Stimulated activated CD8-positive, alpha-beta memory T cell treated with anti-CD3 and anti-CD28 coated beads, Interleukin-15, amount 100 ng/mL, for 4 hours (primary cell): ENCODE results near the gene LONP1.

Experiments
- DNase-seq, 2 donors: peaks; one replicate each; pipeline ENCODE4 v3.0.0-alpha.2; 2020; ENCODE audit warnings: low read depth in 2 of 2

The LONP1 gene

GRCh38 chr19:5679289-5680083, 40.5 kb downstream of the LONP1 start:
- no peak for DNase-seq

- DNase-seq = no peak
These were observed 41.8 kb downstream of the LONP1 start for GRCh38 chr19:5678071-5678718.

GRCh38 chr19:5677580-5677979, 42.4 kb downstream of the LONP1 start:
- DNase-seq = no peak

GRCh38 chr19:5677136-5677535, 42.8 kb downstream of the LONP1 start:
- DNase-seq = no peak

- no peak for DNase-seq
These were observed 43.2 kb downstream of the LONP1 start for GRCh38 chr19:5676772-5677105.

- DNase-seq = no peak
These were observed 43.7 kb downstream of the LONP1 start for GRCh38 chr19:5676105-5676771.

GRCh38 chr19:5674714-5675113, 45.2 kb downstream of the LONP1 start:
- DNase-seq = no peak

GRCh38 chr19:5673752-5674151, 46.2 kb downstream of the LONP1 start:
- DNase-seq = no peak

- no peak for DNase-seq
These were observed 47.1 kb downstream of the LONP1 start for GRCh38 chr19:5672708-5673459.

GRCh38 chr19:5671600-5671999, 48.3 kb downstream of the LONP1 start:
- no peak for DNase-seq

- no peak for DNase-seq
These were observed 50.7 kb downstream of the LONP1 start for GRCh38 chr19:5669212-5669611.

GRCh38 chr19:5667751-5668271, 52.1 kb downstream of the LONP1 start:
- no peak for DNase-seq

- no peak for DNase-seq
These were observed 52.9 kb downstream of the LONP1 start for GRCh38 chr19:5666921-5667610.

GRCh38 chr19:5665781-5666513, 54.0 kb downstream of the LONP1 start:
- no peak for DNase-seq

- no peak for DNase-seq
These were observed 55.4 kb downstream of the LONP1 start for GRCh38 chr19:5664515-5664914.

- no peak for DNase-seq
These were observed 56.0 kb downstream of the LONP1 start for GRCh38 chr19:5663904-5664303.

GRCh38 chr19:5661483-5661882, 58.5 kb downstream of the LONP1 start:
- DNase-seq = no peak

GRCh38 chr19:5655412-5655811, 64.5 kb downstream of the LONP1 start:
- no peak for DNase-seq

- DNase-seq = no peak
These were observed 65.0 kb downstream of the LONP1 start for GRCh38 chr19:5654931-5655330.

- no peak for DNase-seq
These were observed 67.7 kb downstream of the LONP1 start for GRCh38 chr19:5652261-5652660.

- no peak for DNase-seq
These were observed 68.6 kb downstream of the LONP1 start for GRCh38 chr19:5651361-5651760.
